ENCODE data around the gene LSP1.

The LSP1 gene

DNA sequence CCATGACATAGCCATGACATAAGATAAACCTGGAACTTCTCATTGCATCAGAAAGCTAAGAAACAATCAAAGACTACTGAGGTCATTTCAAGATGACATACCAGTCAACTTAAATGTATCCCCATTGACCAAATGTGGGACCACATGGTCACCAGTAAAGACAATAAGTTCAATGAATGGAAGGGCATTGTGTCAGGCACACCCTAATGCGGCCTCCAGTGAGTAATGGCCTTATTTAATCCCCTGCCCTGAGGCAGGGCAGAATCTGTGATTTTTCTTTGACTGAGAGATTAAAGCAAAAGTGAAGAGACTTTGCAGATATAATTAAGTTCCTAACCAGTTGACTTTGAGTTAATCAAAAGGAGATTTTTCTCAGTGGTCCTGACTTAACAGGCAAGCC is 35.4 kb upstream of the LSP1 start:
- in situ Hi-C loops (cut with HindIII; ENCODE audit: low sequenced_read_pairs): no loop called here
- TF ChIP-seq, protein P1, sequence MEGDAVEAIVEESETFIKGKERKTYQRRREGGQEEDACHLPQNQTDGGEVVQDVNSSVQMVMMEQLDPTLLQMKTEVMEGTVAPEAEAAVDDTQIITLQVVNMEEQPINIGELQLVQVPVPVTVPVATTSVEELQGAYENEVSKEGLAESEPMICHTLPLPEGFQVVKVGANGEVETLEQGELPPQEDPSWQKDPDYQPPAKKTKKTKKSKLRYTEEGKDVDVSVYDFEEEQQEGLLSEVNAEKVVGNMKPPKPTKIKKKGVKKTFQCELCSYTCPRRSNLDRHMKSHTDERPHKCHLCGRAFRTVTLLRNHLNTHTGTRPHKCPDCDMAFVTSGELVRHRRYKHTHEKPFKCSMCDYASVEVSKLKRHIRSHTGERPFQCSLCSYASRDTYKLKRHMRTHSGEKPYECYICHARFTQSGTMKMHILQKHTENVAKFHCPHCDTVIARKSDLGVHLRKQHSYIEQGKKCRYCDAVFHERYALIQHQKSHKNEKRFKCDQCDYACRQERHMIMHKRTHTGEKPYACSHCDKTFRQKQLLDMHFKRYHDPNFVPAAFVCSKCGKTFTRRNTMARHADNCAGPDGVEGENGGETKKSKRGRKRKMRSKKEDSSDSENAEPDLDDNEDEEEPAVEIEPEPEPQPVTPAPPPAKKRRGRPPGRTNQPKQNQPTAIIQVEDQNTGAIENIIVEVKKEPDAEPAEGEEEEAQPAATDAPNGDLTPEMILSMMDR (IDR thresholded peaks at IDR 0.05; ENCODE audit: low read depth, low read length): no peak
- no peak for DNase-seq (ENCODE audit: low read depth, low spot score)
- no peak overlapping the region for H3K4me3 ChIP-seq (ENCODE audit: low read depth, low read length)

DNA sequence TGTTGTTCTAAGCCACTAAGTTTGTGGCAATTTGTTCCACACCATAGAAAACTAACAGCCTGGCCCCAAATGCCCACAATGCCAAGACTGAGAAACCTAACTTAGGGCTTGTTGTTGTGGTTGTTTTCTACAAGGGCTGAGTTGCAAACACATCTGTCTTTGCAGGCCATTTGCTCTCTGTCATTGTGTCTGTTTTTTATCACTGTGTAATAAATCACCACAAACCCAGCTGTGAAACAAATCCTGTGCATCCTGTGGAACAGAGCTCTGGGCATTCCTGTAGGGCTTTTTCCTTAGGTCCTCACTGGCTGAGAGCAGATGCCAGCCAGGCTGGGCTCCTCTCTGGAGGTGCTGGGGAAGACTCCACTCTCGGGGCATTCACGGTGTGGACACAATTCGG is 33.8 kb upstream of the LSP1 start:
- TF ChIP-seq, protein P1 (IDR thresholded peaks at IDR 0.05; ENCODE audit: low read depth, low read length): no peak
- no peak for DNase-seq (ENCODE audit: low read depth, low spot score)
- in situ Hi-C loops (cut with HindIII; ENCODE audit: low sequenced_read_pairs): no loop called here
- no peak overlapping the region for H3K4me3 ChIP-seq (ENCODE audit: low read depth, low read length)

DNA sequence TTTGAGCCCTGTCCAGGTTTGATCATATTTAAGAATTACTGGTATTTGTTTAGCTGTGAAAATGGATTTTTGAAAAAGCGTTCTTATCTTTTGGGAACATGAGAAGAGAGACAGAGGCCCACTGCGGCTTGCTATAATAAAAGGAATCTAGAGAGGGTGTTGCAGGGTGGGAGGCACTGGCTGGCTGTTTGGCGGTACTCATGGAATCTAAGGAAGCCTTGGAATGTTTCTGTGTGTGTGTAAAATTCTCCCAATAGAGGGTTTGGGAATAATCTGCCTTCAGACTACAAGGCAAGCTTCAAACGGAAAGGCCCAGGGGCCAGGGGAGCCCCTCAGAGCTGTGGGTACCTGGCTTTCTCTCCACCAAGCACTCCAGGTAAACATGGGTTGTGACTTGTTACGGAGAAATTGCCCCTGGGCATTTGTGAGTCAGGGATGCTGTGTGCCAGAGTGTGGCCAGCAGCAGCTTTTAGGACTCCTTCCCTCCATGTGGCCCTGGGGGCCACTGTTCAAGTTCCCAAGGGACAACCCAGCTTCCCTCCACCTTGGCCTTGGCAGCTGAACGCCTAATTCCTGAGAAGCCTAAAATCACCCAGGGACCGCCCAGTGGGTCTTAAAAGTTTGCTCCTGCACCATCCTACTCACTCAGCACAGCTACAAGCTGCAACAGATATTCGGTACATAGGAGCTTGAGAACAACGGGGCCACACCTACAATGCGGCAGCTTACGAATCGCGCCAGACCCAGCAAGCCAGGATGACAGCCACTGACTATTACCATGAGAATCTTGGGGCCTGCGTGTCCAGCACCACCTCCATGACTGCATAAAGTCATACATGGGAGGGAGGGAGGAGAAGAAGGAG is 32.2 kb upstream of the LSP1 start:
- TF ChIP-seq, protein P1 (IDR thresholded peaks at IDR 0.05; ENCODE audit: low read depth, low read length): no peak
- no peak for DNase-seq (ENCODE audit: low read depth, low spot score)
- H3K4me3 ChIP-seq (ENCODE audit: low read depth, low read length): no peak overlapping the region
- in situ Hi-C loops (cut with HindIII; ENCODE audit: low sequenced_read_pairs): no loop called here

DNA sequence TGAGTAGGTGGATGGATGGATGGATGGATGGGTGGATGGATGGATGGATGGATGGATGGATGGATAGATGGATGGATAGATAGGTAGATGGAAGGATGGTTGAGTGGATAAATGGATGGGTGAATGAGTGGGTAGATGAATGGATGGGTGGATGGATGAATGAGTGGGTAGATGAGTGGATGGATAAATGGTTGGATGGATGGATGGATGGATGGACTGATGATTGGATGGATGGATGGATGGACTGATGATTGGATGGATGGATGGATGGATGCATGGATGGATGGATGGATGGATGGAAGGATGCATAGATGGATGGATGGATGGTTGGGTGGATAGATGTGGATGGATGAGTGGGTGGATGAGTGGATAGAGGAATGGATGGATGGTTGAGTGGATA is 31.3 kb upstream of the LSP1 start:
- DNase-seq (ENCODE audit: low read depth, low spot score): no peak
- TF ChIP-seq, protein P1 (IDR thresholded peaks at IDR 0.05; ENCODE audit: low read depth, low read length): no peak
- in situ Hi-C loops (cut with HindIII; ENCODE audit: low sequenced_read_pairs): no loop called here
- no peak overlapping the region for H3K4me3 ChIP-seq (ENCODE audit: low read depth, low read length)

DNA sequence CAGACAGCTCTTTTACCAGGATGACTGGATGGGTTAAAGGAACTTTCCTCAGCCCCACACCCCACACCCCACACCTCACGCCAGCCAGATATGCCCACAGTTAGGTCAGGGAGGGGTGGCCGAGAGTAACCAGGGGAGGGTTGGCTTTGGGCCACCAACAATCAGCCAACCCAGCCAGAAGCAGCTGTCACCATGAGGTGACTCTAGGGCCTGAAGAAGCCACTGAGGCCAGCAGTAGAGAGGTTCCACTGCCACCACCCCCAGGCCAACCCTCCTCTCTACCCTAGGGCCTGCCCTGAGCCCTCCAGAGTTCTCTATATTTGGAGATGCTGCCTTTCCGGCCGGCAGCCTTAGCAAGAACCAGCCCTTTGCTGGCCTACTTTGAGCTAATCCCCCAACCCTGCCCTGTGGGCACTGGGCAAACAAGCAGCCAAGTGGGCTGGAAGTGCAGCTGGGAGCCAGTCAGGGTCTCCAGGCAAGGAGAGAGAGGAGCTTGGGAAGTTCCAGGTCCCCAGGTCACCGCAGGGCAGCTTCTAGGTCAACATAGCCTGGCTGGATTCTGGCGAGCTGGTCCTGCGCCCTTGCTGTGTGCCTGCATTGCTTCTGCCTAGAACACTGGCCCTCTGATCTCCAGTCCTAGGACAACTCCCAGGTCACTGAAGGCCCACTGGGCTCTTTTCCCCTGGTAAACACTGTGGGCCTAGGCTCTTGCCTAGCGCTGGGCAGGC is 30.1 kb upstream of the LSP1 start:
- TF ChIP-seq, protein P1 (IDR thresholded peaks at IDR 0.05; ENCODE audit: low read depth, low read length): no peak
- no peak for DNase-seq (ENCODE audit: low read depth, low spot score)
- H3K4me3 ChIP-seq (ENCODE audit: low read depth, low read length): no peak overlapping the region
- in situ Hi-C loops (cut with HindIII; ENCODE audit: low sequenced_read_pairs): no loop called here

DNA sequence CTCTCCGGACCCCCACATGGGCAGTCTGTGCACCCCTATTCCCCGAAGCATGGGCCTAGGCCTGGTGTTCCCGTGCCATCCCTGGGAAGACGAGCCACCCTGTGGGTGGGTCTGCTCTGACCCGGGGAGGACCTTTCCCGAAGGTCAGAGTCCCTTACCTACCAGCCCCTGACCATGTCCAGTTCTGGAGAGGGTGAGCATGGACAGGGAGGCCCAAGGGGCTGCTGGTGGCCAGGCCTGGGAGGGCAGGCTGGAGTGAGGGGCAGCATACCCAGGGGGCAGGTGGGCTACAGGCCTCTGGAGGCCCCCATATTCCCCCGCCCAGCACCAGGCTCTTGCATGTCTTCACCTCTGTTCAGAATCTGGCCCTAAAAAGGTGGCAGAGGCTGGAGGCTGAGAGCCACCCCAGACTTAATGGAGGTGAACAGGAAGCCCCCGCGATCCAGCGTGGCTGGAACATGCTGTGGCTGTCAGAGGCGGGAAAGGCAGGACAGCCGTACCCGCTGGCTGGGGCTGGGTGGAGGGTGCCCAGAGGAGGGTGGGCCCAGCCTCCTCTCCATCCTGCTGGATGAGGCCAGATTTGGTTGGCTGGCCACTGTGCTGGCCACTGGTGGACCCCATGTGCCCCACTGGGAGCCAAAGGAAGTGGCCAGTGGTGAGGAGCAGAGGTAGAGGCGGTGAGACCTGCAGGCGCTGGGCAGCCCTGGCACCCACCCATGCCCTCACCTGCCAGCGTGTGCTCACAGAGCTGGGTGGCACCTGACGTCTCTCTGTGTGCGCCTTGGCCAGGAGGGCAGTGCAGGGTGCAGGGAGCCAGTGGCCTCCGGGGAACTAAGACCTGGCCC is 29.3 kb upstream of the LSP1 start:
- DNase-seq (ENCODE audit: low read depth, low spot score): no peak
- no peak overlapping the region for H3K4me3 ChIP-seq (ENCODE audit: low read depth, low read length)
- in situ Hi-C loops (cut with HindIII; ENCODE audit: low sequenced_read_pairs): no loop called here
- TF ChIP-seq, protein P1 (IDR thresholded peaks at IDR 0.05; ENCODE audit: low read depth, low read length): no peak

All from astrocyte of the spinal cord (primary cell).